T-helper 1 cell treated with Interleukin-12 subunit alpha and Interleukin-12 subunit beta and Interleukin-4 antibody, amounts not matched to agents 30 μg/mL and 1 μg/mL, for 36 hours (primary cell): ENCODE results near the gene SERPINB10.

ENCODE experiments used
- H3K27ac Mint-ChIP-seq: one replicate; pipeline ENCODE4 v1.8.0; 2021; ENCODE audit warnings: mild to moderate bottlenecking, mixed read lengths
- H3K27me3 Mint-ChIP-seq: one replicate; pipeline ENCODE4 v1.8.0; 2021; ENCODE audit warnings: low read depth, mixed read lengths
- H3K36me3 Mint-ChIP-seq: one replicate; pipeline ENCODE4 v1.8.0; 2021; ENCODE audit warnings: low read depth, mixed read lengths
- H3K4me1 Mint-ChIP-seq: one replicate; pipeline ENCODE4 v1.8.0; 2021; ENCODE audit warnings: low read depth, mixed read lengths
- H3K4me3 Mint-ChIP-seq: one replicate; pipeline ENCODE4 v1.8.0; 2021; ENCODE audit warnings: mild to moderate bottlenecking, moderate library complexity, mixed read lengths
- H3K9me3 Mint-ChIP-seq: one replicate; pipeline ENCODE4 v1.8.0; 2021; ENCODE audit warnings: mixed read lengths

The SERPINB10 gene

DNA sequence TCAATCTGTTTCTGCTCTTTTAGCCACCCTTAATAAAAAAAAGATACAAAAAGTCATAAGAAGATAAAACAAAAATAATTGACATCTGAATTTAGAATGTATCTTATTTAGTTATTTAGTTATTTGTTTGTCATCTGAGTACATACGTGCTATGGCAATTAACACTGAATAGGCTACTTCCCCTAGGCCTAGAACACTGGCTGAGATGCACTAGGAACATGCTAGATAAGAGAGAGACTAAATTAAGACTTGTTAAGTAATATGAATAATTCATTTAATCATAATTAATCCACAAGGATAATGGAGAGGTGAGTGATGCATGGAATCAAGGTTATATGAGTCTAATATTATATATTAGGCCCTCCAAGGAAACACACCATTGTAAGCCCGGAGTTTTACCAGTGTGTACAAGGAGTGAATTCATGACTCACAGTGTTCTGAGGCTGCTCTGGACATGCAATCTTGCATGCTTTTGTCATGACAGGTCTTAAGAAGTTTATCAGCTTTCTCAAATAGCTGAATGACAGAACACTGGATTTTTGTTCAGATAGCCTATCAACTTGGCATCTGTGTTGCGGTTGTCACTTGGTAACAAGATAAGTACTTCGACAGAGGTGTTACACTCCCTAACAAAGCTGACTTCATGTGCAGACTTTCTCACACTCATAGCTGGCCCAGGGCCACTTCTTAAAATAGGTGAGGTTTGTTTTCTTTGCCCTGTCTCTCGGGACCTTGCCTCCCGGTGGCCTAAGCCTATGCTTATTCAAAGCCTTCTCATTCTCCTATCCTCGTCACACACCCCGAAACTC lies 25.2 kb upstream of the SERPINB10 start:
- Mint-ChIP-seq H3K4me1 (no peaks in the 10 kb centered on the region), H3K27ac (no peak overlapping the region), H3K4me3 (no peak overlapping the region), H3K36me3 (no peaks in the 10 kb centered on the region), H3K9me3 (no peaks in the 10 kb centered on the region), H3K27me3 (peaks cover 19% of the 10 kb centered on the region)

DNA sequence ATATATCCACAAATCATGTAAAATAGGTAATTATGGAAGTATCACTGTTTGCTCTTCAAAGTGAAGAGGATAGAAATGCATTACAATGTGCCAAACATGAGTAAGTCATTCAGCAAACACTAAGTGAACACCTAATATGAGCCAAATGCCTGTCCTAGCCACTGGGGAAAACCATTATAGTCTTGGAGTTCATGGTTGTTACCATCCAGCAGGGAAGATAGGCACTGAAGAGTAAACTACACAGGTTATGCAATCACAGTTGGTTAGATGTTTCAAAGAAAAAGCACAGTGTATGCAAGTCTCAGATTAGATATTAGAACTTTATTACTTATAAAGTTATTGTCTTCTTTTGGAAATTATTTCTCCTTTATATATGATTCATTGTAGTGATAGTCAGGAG lies 24.1 kb upstream of the SERPINB10 start:
- no peak overlapping the region for H3K27ac Mint-ChIP-seq
- H3K4me1 Mint-ChIP-seq, result no peaks in the 10 kb centered on the region
- peaks cover 16% of the 10 kb centered on the region for H3K27me3 Mint-ChIP-seq
- no peaks in the 10 kb centered on the region for H3K9me3 Mint-ChIP-seq
- no peaks in the 10 kb centered on the region for H3K36me3 Mint-ChIP-seq
- H3K4me3 Mint-ChIP-seq, result no peak overlapping the region

DNA sequence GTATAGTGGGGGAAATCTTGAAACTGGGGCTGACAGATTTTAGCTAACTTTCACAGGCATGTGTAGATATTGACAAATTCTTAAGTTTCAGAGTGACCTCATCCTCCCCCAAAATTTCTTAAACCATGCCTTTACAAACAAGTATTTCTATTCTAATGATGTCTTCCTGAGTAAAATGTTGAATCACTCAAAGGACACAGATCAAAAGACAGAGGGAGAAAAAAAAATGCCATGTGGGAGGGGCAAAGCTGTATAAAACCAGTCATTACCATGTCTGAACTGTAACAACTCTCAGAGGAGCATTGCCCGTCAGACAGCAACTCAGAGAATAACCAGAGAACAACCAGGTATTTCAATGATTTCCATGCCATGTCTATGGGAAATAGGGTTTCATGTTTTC lies 20.3 kb upstream of the SERPINB10 start, which contains the start of gene SERPINB2:
Gene SERPINB2 (plus strand): TSS at position 282 of the 400 bp plus-strand sequence. CDS start 3,740 bp downstream, outside the sequence.
- Mint-ChIP-seq H3K27me3 (peaks cover 21% of the 10 kb centered on the region), H3K27ac (no peak within 1 kb of the TSS)

DNA sequence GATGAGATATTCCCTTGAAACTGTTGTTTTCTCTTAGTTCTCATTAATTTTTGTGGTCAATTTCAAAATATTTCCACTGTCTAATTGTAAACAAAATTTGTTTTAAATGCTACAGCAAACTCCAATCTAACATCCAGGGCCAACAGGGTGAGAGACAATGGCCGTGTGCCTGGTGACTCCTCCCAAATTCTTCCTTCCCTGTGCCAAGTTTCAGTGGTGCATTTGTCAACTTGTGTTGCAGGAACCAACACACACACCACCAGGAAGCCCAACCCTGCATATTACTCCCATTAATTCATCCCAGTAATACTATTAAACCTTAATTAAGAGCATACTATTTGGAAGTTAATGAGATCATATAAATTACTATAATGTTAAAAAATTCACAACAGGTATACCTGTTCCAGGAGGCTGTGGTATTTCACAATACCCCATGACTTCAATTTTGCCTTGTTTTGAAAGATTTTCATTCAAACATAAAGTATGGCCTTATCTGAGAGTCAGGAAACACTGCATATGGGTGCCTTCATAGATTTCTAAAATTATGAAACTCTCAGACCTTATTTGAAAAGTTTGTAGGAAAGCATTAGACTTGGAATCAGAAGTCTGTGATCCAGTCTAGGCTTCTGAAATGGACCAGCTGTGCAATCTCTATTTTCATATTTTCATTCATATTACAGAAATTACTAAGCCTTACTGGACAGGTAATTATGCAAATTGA lies 19.1 kb upstream of the SERPINB10 start:
- Mint-ChIP-seq H3K27me3 (peaks cover 21% of the 10 kb centered on the region), H3K36me3 (no peaks in the 10 kb centered on the region), H3K4me3 (no peak overlapping the region), H3K9me3 (no peaks in the 10 kb centered on the region), H3K27ac (no peak overlapping the region), H3K4me1 (no peaks in the 10 kb centered on the region)

More for the DNA sequence above, 20.3 kb upstream of the SERPINB10 start, which contains the start of gene SERPINB2:
- no peak within 1 kb of the TSS for H3K4me3 Mint-ChIP-seq
- no peaks in the 10 kb centered on the region for H3K36me3 Mint-ChIP-seq
- H3K9me3 Mint-ChIP-seq, result no peaks in the 10 kb centered on the region
- H3K4me1 Mint-ChIP-seq, result no peaks in the 10 kb centered on the region

DNA sequence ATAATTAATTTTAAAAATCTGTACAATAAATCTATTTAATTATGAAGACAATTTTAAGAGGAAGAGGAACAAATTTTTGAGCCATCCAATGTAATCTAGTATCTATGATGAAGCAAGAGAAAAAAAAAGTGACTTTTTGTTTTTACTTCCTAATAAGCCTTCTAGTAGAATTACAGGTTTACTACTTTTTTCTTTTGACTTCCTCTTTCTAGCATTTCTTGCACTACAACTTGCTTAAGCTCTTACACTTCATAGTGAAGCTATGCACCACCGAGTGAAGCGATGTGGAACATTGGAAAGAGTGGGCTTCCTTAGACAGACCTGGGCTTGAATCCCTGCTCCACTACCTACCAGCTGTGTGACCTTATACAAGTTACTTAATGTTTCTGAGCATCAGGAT lies 18.1 kb upstream of the SERPINB10 start:
- H3K4me3 Mint-ChIP-seq, result no peak overlapping the region
- H3K9me3 Mint-ChIP-seq, result no peaks in the 10 kb centered on the region
- H3K27me3 Mint-ChIP-seq, result peaks cover 15% of the 10 kb centered on the region
- no peaks in the 10 kb centered on the region for H3K4me1 Mint-ChIP-seq
- H3K36me3 Mint-ChIP-seq, result no peaks in the 10 kb centered on the region
- H3K27ac Mint-ChIP-seq, result no peak overlapping the region

DNA sequence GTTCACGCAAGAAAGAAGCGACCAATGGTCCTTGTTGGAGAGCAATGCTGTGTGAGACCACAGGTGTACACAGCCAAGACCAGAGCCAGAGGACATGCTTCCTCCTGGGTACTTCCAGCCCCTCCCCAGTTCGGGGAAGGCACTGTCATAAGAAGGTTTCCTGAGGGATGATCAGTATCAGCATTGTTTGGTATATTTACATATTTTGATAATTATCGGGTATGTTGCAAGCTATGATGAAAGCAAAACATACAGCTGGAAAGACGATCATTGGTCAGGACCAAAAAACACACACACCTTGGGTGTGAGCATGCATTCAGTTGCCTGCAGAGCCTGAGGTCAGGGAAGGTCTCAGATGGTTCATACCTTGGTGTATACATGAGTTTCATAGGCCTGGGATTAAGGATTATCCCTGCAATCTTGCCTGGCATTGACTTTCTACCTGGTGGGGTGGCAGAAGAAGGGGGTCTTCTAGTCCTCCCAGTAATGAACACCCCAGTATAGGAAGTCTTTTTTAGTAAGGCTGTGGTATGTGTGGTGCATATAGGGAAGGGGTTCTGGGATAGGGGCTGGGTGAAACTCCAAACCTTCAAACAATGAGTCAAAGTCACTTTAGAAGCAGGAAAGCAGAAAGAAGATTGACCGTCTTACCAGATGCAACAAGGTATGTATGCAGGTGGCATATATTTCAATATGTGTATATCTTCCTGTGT lies 17.4 kb upstream of the SERPINB10 start:
- Mint-ChIP-seq H3K27me3 (peaks cover 14% of the 10 kb centered on the region), H3K4me1 (no peaks in the 10 kb centered on the region), H3K9me3 (no peaks in the 10 kb centered on the region), H3K36me3 (no peaks in the 10 kb centered on the region), H3K27ac (no peak overlapping the region), H3K4me3 (no peak overlapping the region)

DNA sequence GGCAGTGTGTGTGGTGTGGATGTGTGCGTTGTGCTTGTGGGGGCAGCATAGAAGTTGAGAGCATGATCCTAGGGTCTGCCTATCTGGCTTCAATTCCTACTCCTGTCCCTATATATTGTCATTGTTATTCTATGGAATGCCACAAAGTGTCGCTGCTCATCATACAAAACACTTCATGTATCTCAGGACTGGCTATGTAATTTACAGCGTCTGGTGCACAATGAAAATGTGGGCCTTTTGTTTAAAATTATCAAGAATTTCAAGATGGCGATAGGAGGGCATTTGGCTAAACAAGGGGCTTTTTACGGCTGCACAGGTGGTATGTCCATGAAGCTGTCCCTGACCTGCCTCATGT lies 16.8 kb upstream of the SERPINB10 start:
- H3K36me3 Mint-ChIP-seq, result no peaks in the 10 kb centered on the region
- peaks cover 12% of the 10 kb centered on the region for H3K27me3 Mint-ChIP-seq
- no peak overlapping the region for H3K4me3 Mint-ChIP-seq
- H3K9me3 Mint-ChIP-seq, result no peaks in the 10 kb centered on the region
- H3K27ac Mint-ChIP-seq, result no peak overlapping the region
- no peaks in the 10 kb centered on the region for H3K4me1 Mint-ChIP-seq

DNA sequence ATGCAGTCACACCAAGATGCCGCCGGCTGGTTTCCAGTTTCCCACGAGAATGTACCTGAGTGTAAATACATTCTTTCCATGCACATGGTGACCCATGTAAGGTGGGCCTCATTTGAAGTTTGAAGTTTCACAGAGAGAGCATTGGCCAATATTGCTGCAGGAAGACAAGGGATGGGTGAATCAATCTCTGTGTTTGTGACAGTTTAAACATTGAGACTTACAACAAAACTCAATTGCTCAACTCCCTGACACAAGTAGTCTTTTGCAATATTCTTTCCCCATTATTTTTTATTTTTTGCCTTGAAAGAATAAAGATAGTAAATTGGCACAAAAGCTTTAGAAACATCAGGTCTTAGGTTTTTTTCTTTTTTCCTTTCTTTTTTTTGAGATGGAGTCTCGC lies 15.2 kb upstream of the SERPINB10 start:
- H3K36me3 Mint-ChIP-seq, result no peaks in the 10 kb centered on the region
- no peaks in the 10 kb centered on the region for H3K4me1 Mint-ChIP-seq
- H3K27me3 Mint-ChIP-seq, result peaks cover 12% of the 10 kb centered on the region
- H3K4me3 Mint-ChIP-seq, result no peak overlapping the region
- H3K9me3 Mint-ChIP-seq, result no peaks in the 10 kb centered on the region
- no peak overlapping the region for H3K27ac Mint-ChIP-seq

DNA sequence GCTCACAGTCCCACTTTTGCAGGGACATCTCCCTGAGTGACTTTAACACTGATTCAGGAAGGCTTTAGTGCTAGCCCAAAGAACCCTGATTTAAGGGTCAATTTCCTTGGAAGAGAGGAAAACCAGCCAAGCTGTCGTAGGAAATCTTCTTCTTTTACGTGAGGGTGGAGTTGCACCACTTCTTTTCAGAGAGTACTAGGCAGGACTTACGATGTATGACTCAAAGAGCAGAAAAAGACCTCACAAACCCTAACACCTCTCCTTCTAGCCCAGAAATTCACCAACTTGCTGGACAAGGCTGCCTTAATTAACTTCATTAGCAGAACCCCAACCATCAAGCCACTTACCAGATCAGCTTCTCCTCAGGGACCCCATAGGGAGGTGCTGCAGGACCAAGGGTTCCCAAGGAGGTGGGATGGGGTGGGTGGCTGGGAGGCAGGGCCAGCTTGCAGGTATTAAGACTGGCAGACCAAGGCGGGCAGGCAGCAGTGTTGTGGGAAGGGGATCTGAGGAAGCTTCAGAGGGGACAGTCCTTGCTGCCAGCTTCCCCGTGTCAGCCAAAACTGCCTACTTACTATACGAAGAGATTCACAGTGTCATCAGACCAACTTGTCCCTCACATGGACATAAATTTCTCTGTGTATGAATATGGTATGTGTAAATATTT lies 13.5 kb upstream of the SERPINB10 start:
- H3K9me3 Mint-ChIP-seq, result no peaks in the 10 kb centered on the region
- H3K4me3 Mint-ChIP-seq, result no peak overlapping the region
- H3K4me1 Mint-ChIP-seq, result no peaks in the 10 kb centered on the region
- no peaks in the 10 kb centered on the region for H3K36me3 Mint-ChIP-seq
- peaks cover 14% of the 10 kb centered on the region for H3K27me3 Mint-ChIP-seq
- H3K27ac Mint-ChIP-seq, result no peak overlapping the region

DNA sequence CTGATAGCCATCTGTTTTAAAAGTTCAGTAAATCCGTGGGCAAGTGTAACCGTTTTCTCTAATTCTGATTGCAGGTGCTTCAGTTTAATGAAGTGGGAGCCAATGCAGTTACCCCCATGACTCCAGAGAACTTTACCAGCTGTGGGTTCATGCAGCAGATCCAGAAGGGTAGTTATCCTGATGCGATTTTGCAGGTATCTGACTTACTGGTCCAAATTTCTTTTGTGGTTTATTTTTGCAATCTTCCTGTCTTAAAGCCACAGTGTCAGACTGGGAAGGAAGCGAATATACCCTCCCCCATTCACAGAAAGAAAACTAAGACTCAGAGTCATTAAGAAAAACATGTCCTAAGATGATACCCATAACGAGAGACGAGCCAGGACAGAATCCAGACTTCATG lies 12.6 kb upstream of the SERPINB10 start:
- Mint-ChIP-seq H3K4me3 (no peak overlapping the region), H3K9me3 (no peaks in the 10 kb centered on the region), H3K36me3 (no peaks in the 10 kb centered on the region), H3K27me3 (peaks cover 14% of the 10 kb centered on the region), H3K4me1 (no peaks in the 10 kb centered on the region), H3K27ac (no peak overlapping the region)

DNA sequence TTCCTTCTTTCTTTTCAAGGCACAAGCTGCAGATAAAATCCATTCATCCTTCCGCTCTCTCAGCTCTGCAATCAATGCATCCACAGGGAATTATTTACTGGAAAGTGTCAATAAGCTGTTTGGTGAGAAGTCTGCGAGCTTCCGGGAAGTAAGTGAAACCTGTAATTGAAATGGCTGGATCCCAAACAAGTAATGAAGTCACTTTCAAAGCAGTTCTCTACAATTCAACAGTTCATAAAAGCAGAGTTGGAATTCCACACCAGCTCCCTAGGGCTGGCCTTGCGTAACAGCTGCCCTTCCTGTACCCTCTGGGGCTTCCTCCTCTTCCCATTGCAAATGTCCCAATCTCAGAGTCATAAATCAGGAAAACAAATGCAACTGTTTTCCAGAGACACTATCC lies 10.7 kb upstream of the SERPINB10 start:
- H3K9me3 Mint-ChIP-seq, result no peaks in the 10 kb centered on the region
- no peaks in the 10 kb centered on the region for H3K36me3 Mint-ChIP-seq
- H3K4me3 Mint-ChIP-seq, result no peak overlapping the region
- H3K27me3 Mint-ChIP-seq, result peaks cover 15% of the 10 kb centered on the region
- no peaks in the 10 kb centered on the region for H3K4me1 Mint-ChIP-seq
- H3K27ac Mint-ChIP-seq, result no peak overlapping the region

DNA sequence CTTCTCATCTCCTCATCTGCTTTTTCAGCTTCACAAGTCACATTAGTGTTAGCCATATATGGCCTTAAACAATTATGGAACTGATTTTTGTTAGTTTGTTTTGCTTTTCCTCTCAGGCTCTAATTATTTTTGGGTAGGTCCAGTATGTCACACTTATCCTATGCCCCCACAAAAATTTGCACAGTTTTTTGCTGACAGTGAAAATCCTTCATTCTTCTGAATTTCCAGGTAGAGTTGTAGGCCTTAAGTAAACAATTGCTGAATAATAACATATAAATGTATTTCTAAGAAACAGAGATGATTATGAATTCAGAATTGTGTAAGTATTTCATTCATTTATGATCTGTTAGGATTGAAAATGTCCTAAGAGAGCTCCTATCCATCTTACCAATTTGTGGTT lies 8.6 kb upstream of the SERPINB10 start:
- H3K36me3 Mint-ChIP-seq, result no peaks in the 10 kb centered on the region
- no peaks in the 10 kb centered on the region for H3K9me3 Mint-ChIP-seq
- H3K4me1 Mint-ChIP-seq, result no peaks in the 10 kb centered on the region
- H3K27ac Mint-ChIP-seq, result no peak overlapping the region
- peaks cover 19% of the 10 kb centered on the region for H3K27me3 Mint-ChIP-seq
- H3K4me3 Mint-ChIP-seq, result no peak overlapping the region

DNA sequence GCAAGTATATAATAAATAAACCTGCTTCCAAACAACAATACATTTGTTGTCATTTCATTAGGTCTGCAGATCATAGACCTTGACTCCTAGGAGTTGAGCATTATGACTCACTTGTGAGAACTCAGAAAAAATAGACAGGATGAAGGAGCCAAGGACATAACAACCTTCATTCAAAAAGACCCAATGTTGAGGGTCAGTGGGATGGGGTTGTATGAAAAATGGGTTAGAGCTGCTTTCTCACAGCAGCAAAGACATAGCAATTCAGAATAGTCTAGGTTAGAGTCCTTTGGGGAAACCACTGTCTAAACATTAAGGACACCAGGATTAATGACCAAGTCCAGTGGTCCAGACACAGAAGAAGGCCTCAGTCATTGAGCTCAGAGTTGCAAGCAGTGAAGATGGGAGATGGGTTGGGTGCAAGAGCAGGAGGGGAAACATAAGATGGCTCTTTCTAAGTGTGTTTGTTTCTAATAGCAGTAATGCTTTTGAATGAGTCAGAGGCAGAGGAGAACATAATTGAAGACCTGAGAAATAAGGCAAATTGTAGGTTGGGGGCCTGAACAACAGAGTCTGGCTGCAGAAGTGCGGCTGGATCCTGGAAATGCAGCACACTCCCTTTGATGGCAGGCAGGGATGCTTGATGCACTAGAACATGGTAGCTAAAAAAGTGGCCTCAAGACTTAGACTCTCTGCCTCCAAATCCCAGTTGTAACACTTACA lies 3.7 kb upstream of the SERPINB10 start:
- no peaks in the 10 kb centered on the region for H3K36me3 Mint-ChIP-seq
- no peaks in the 10 kb centered on the region for H3K9me3 Mint-ChIP-seq
- no peak overlapping the region for H3K4me3 Mint-ChIP-seq
- H3K27me3 Mint-ChIP-seq, result peaks cover 14% of the 10 kb centered on the region
- no peak overlapping the region for H3K27ac Mint-ChIP-seq
- no peaks in the 10 kb centered on the region for H3K4me1 Mint-ChIP-seq

DNA sequence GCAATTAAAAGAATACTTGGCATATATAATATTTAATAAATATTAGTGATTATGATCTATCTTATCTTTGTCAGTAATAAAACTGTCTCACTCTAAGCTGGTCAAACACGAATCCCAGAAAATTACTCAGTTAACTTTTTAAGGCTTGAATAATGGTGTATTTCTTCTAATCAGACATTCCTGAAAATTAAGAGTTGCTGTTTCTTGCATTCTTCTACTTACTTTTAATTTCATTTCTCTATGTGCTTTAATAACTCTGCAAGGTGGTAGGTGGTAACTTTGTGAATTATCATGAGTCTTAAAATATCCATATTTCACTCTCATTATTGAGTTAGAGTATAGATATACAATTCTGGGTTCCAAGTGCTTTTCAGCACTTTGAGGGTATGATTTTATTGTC lies 3.1 kb upstream of the SERPINB10 start:
- Mint-ChIP-seq H3K4me1 (no peaks in the 10 kb centered on the region), H3K27me3 (peaks cover 14% of the 10 kb centered on the region), H3K9me3 (no peaks in the 10 kb centered on the region), H3K36me3 (no peaks in the 10 kb centered on the region), H3K27ac (no peak overlapping the region), H3K4me3 (no peak overlapping the region)
